ENCODE measurements around the gene MBD4. TPM values are rescaled to one million over a fixed set of nuclear protein-coding genes. Genes with fewer than 3 reads are reported as not detected.
"Not testable (repeated sequence)": the region's sequence is repeated elsewhere in the genome, so short reads cannot be mapped to it uniquely, and the experiment has no call there.

MBD4 gene
- total RNA-seq, 1 experiment from 2014 or later = 18.9 TPM

DNA sequence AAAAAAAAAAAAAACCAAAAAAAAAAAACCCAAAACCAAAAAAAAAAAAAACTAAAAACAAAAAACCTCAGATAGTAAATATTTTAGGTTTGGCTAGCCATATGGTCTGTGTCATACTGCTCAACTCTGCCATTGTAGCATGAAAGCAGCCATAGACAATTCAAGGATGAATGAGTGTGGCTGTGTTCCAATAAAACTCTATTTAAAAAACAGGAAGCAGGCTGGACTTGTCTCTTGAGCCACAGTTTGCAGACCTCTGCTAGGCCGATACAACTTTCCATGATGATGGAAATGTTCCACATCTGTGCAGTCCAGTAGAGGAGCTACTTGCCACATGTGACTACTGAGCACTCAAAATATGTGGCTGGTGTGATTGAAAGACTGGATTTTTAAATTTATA lies 22.4 kb downstream of the MBD4 start:
- no peak for DNase-seq (ENCODE audit: low spot score)
- in situ Hi-C loops (cut with HindIII; ENCODE audit: low sequenced_read_pairs) = no loop called here

DNA sequence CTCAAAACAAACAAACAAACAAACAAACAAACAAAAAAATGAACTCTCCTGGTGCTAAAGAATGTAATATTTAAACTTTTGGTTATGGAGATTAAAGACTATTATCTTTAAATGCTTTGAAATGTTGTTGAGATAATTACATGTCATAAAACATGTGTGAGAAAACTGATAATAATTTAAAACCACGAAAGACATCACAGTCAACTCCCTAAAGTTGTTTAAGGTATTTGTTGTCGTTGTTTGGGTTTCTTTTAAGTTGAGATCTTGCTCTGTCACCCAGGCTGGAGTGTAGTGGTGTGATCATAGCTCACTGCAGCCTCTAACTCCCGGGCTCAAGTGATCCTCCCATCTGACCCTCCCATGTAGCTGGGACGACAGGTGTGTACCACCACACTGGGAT lies 23.3 kb downstream of the MBD4 start:
- DNase-seq (ENCODE audit: low spot score) = no peak
- in situ Hi-C loops (cut with HindIII; ENCODE audit: low sequenced_read_pairs) = no loop called here

DNA sequence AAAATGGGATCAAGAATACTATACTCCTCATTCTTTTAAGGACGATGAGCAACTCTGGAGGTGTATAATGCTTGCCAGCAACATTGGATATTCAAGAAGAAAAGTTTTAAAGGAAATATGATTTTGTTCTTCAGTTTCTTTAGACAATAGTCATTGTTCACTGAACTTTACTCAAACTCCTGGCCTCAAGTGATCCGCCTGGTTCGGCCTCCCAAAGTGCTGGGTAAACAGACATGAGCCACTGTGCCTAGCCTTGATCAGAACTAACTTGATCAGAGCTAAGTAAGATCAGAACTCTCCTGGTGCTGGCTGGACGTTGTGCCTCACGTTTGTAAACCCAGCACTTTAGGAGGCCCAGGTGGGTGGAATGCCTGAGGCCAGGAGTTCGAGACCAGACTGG lies 23.9 kb downstream of the MBD4 start:
- DNase-seq (ENCODE audit: low spot score) = no peak
- in situ Hi-C loops (cut with HindIII; ENCODE audit: low sequenced_read_pairs) = no loop called here

GRCh38 chr3:129415378-129415777 lies 24.4 kb downstream of the MBD4 start:
- no peak for DNase-seq (ENCODE audit: low spot score)
- in situ Hi-C loops (cut with HindIII; ENCODE audit: low sequenced_read_pairs) = no loop called here

GRCh38 chr3:129413687-129414506 lies 25.9 kb downstream of the MBD4 start:
- DNase-seq (ENCODE audit: low spot score) = no peak
- in situ Hi-C loops (cut with HindIII; ENCODE audit: low sequenced_read_pairs) = no loop called here

DNA sequence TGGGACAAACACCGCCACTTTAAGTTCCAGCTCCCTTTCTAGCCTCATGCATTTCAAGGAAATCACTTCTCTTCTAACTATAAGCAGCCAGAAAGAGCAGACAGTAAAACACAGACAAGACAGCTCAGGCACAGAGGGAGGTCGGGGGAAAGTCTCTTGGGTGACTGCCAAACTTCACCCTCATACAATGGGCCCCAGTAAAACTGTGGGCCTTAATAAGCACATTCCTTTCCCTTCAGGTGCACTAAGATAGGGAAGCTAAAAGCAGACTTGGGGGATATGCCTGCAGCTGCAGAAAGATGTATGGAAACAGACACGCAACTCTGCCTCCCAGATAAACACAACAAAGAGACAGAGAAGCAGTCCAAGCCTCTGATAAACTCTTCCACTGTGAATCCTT lies 26.5 kb downstream of the MBD4 start:
- in situ Hi-C loops (cut with HindIII; ENCODE audit: low sequenced_read_pairs); DNase-seq (ENCODE audit: low spot score): not testable (repeated sequence)

DNA sequence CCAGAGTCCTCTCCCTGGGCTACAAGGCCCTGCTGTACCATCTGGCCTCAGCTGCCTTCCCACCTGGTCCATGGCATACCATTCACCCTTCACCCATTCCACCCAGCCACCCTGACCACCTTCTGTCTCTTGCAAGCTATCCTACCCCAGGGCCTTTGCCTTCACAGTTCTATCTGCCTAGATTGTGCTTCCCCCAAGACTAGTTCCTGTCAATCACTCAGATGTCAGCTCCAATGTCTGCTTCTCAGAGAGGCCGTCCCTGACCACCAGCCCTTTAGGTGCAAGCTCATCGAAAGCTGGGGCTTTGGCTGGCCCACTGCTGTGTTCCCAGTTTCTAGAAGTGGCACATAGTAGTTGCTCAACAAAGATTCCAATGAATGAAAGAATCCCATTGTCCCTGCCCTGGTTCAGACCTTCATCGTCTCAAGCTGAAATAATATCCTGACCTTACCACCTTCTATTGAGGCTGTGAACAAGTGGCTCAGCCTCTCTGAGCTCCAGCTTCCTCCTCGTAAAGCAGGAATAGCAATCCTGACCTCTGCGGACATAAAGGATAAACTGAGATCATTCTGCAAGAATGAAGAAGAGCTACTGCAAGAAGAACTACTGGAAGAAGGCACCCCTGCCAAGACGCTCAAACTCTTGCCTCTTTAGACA lies 27.1 kb downstream of the MBD4 start:
- in situ Hi-C loops (cut with HindIII; ENCODE audit: low sequenced_read_pairs) = no loop called here

GRCh38 chr3:129410971-129411370 lies 28.8 kb downstream of the MBD4 start:
- no peak for DNase-seq (ENCODE audit: low spot score)
- in situ Hi-C loops (cut with HindIII; ENCODE audit: low sequenced_read_pairs) = no loop called here

More for the DNA sequence above, 27.1 kb downstream of the MBD4 start:
- no peak for DNase-seq (ENCODE audit: low spot score)

DNA sequence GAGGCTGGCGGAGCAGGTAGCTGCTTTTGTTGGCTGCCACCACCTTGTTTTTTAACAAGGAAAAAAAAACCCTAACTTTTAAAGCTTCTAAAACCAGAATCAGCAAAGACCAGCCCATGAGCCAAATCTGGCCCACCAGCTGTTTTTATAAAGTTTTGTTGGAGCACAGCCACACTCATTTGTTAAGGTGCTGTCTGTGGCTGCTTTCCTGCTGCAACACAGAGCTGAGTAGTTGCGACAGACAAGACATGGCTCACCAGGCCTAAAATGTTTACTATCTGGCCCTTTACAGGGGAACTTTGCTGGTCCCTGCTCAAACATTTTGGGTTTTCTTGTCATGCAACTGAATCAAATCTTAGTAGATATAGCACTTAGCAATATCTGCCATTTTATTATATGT lies 30.2 kb downstream of the MBD4 start:
- DNase-seq (ENCODE audit: low spot score) = no peak
- in situ Hi-C loops (cut with HindIII; ENCODE audit: low sequenced_read_pairs) = no loop called here

GRCh38 chr3:129404610-129405009 lies 35.1 kb downstream of the MBD4 start:
- no peak for DNase-seq (ENCODE audit: low spot score)
- in situ Hi-C loops (cut with HindIII; ENCODE audit: low sequenced_read_pairs) = no loop called here

GRCh38 chr3:129404130-129404529 lies 35.6 kb downstream of the MBD4 start:
- DNase-seq (ENCODE audit: low spot score) = no peak
- in situ Hi-C loops (cut with HindIII; ENCODE audit: low sequenced_read_pairs) = no loop called here

GRCh38 chr3:129403450-129403849 lies 36.3 kb downstream of the MBD4 start:
- DNase-seq (ENCODE audit: low spot score) = no peak
- in situ Hi-C loops (cut with HindIII; ENCODE audit: low sequenced_read_pairs) = no loop called here

DNA sequence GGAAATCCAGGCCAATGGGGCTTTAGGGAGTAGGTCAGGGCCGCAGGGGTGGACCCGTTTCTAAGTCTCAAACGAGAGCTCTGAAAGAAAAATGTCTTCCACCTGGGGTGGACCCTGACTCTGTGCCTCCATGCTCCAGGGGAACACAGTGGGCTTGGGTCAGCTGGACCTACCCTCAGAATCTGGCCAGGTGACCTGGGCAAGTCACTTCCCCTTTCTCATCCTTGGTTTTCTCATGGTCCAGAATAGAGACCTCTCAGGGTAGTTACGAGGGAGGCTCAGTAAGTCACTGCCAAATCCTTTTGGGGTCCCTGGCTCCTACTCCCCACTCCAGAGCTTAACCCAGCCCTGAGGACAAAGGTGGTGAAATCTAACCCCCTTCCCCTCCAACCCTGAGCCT lies 37.1 kb downstream of the MBD4 start:
- no peak for DNase-seq (ENCODE audit: low spot score)
- in situ Hi-C loops (cut with HindIII; ENCODE audit: low sequenced_read_pairs) = no loop called here

DNA sequence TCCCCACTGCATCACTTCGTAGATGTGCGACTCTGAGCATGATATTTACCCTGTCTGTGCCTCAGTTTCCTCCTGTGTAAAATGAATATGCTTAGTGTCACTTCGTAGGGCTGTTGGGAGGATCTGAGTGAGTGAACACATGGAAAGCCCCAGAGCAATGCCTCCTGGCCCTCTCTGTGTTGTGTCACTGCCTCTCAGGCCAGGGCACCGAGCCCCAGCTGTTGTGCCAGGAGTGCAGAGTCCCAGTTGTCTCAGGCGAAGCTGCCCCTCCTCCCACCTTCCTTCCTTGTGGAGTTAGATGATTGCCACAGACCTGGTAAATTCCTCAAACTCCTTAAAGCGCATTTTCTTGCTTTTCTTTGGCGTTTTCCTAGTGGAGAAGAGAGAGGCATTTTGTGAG lies 37.5 kb downstream of the MBD4 start:
- no peak for DNase-seq (ENCODE audit: low spot score)
- in situ Hi-C loops (cut with HindIII; ENCODE audit: low sequenced_read_pairs) = no loop called here

- in situ Hi-C loops (cut with HindIII; ENCODE audit: low sequenced_read_pairs) = no loop called here
- no peak for DNase-seq (ENCODE audit: low spot score)
Observed at GRCh38 chr3:129399895-129400357, 39.8 kb downstream of the MBD4 start.

GRCh38 chr3:129399145-129399894 lies 40.4 kb downstream of the MBD4 start:
- peak; percentile 97 for DNase-seq (ENCODE audit: low spot score)
- in situ Hi-C loops (cut with HindIII; ENCODE audit: low sequenced_read_pairs) = no loop called here

DNA sequence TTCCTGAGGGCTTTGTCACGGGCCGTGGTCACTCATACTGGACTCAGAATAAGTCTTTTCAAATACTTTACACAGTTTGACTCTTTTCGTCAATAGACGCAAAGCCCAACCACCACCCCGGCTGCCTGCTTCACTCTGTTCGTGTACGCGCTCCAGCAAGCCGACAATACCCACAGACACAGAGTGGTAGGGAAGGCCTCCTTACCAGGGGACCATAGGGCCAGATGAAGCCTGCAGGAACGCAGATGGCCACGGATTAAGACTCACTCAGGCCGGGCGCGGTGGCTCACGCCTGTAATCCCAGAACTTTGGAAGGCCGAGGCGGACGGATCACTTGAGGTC lies 41.0 kb downstream of the MBD4 start:
- no peak for DNase-seq (ENCODE audit: low spot score)
- in situ Hi-C loops (cut with HindIII; ENCODE audit: low sequenced_read_pairs) = no loop called here

- in situ Hi-C loops (cut with HindIII; ENCODE audit: low sequenced_read_pairs); DNase-seq (ENCODE audit: low spot score): not testable (repeated sequence)
Observed at GRCh38 chr3:129393760-129394564, 45.8 kb downstream of the MBD4 start.

DNA sequence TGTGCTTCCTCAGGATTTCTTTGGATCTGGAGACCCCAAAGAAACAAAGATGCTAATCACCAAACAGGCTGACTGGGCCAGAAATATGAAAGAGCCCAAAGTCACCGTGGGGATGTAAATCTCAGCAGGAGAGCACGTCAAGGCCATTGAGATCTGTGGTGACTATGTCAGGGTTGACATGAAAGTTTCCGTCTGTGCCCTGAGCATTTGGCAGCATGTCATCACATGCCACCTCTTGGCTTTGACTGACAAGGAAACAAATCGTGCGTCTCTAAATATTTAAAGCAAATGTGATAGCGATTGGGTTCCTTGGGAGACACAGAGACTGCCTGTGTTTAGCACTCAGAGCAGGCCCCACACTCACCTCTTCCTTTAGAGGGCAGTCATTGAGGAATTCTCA lies 46.5 kb downstream of the MBD4 start:
- no peak for DNase-seq (ENCODE audit: low spot score)
- in situ Hi-C loops (cut with HindIII; ENCODE audit: low sequenced_read_pairs) = no loop called here

Measured in G401 (cell line).